ENCODE results near the gene FEM1A. TPM values are rescaled to one million over a fixed set of nuclear protein-coding genes. Genes with fewer than 3 reads are reported as not detected.

The FEM1A gene
- total and polyA plus RNA-seq, 2 of the 13 experiments (the other 11 are each of a cell fraction or from before 2014, with no cell fraction given): 3.2 to 10.8 TPM

GRCh38 chr19:4759388-4760284 is 31.9 kb upstream of the FEM1A start (continued):
- TF ChIP-seq MXD1 (CRISPR knock-in tag; IDR thresholded peaks at IDR 0.05) (no peak), U2AF2 (IDR thresholded peaks at IDR 0.05; ENCODE audit: low read depth, low read length) (peak; percentile 95), GLI4 (CRISPR knock-in tag; IDR thresholded peaks at IDR 0.05; ENCODE audit: borderline replicate concordance) (no peak), ZNF772 (CRISPR knock-in tag; IDR thresholded peaks at IDR 0.05) (no peak), TBX3 (IDR thresholded peaks at IDR 0.05; ENCODE audit: borderline replicate concordance) (peak; percentile 65), LCORL (IDR thresholded peaks at IDR 0.05) (no peak), LCORL (CRISPR knock-in tag; IDR thresholded peaks at IDR 0.05) (no peak), ARID2 (CRISPR knock-in tag; IDR thresholded peaks at IDR 0.05; ENCODE audit: borderline replicate concordance) (no peak), ZNF121 (CRISPR knock-in tag; IDR thresholded peaks at IDR 0.05) (0 out of 2 replicates have a peak, but pooled peaks have one; percentile 7), CHD4 (IDR thresholded peaks at IDR 0.05; ENCODE audit: borderline replicate concordance, low read length) (no peak), POGK (CRISPR knock-in tag; conservative IDR thresholded peaks at IDR 0.05) (peak; percentile 72; the same call in 1 of the 2 replicates), U2AF1 (optimal IDR thresholded peaks at IDR 0.05; ENCODE audit: low read depth, low read length) (no peak), MYPOP (CRISPR knock-in tag; IDR thresholded peaks at IDR 0.05) (no peak), RAD51 (IDR thresholded peaks at IDR 0.05; ENCODE audit: borderline replicate concordance) (peak; percentile 88), ZBTB34 (CRISPR knock-in tag; IDR thresholded peaks at IDR 0.05) (no peak), HNF4G (IDR thresholded peaks at IDR 0.05; ENCODE audit: borderline replicate concordance, low read depth, low read length) (peak; percentile 96), HNF4G (CRISPR knock-in tag; IDR thresholded peaks at IDR 0.05; ENCODE audit: borderline replicate concordance, low read depth) (peak; percentile 89; the same call in 1 of the 2 replicates), ZKSCAN8 (CRISPR knock-in tag; IDR thresholded peaks at IDR 0.05; ENCODE audit: borderline replicate concordance) (peak; percentile 99), DRAP1 (CRISPR knock-in tag; IDR thresholded peaks at IDR 0.05) (no peak), ETS1 (CRISPR knock-in tag; IDR thresholded peaks at IDR 0.05) (no peak), CC2D1A (CRISPR knock-in tag; IDR thresholded peaks at IDR 0.05) (no peak), ZNF3 (CRISPR knock-in tag; IDR thresholded peaks at IDR 0.05) (no peak), NR2F2 (IDR thresholded peaks at IDR 0.05; ENCODE audit: borderline replicate concordance, low read depth) (no peak)
